ENCODE results near the gene ZNF664. TPM values are rescaled to one million over a fixed set of nuclear protein-coding genes. Genes with fewer than 3 reads are reported as not detected.
A peak's percentile ranks its signal among the peaks of the same experiment; 100 is the strongest.

ZNF664 gene
- total and polyA plus RNA-seq, 9 of the 15 experiments (the other 6 are each of a cell fraction or from before 2014, with no cell fraction given) = 3.3 to 101 (median 63.6) TPM

GRCh38 chr12:123998991-123999359 is 26.0 kb downstream of the ZNF664 start:
- in situ Hi-C loops (cut with MboI) = no loop called here
- peaks cover 44% of the 10 kb centered on the region; the same call in 2 of the 3 replicates for H3K36me3 ChIP-seq (ENCODE audit: control insufficient read depth, insufficient read depth, low read length)
- WGBS (ENCODE audit: insufficient coverage, low coverage, missing lambda C conversion rate) = 4% methylated on average over 2 of the region's 2 CpGs
- POLR2A ChIA-PET = interaction anchor here (1.6 kb wide), 1 partner anchor 7 kb away, joined by 5 read pairs; no protein-coding TSS in a partner anchor
- H3K4me3 ChIP-seq = no peak overlapping the region
- H3K4me1 ChIP-seq (replicated peaks in 1 of 2; ENCODE audit: control insufficient read depth in 2 of 2, insufficient read depth in 2 of 2, low read length in 2 of 2) = peaks cover 23 to 60% of the 10 kb centered on the region in 2 experiments
- H3K9me3 ChIP-seq (replicated peaks; ENCODE audit: control insufficient read depth, insufficient read depth, low read depth, low read length) = no peaks in the 10 kb centered on the region
- H4K20me1 ChIP-seq (replicated peaks; ENCODE audit: control insufficient read depth, insufficient read depth, low read length) = no peaks in the 10 kb centered on the region
- peaks cover 46% of the 10 kb centered on the region for H3K79me2 ChIP-seq (ENCODE audit: control insufficient read depth, insufficient read depth, low read length)
- intact Hi-C loops (cut with micrococcal nuclease) = loop anchor here (2.0 kb wide), 1 partner anchor 34 kb away; no protein-coding TSS in a partner anchor
- peaks cover 6% of the 10 kb centered on the region for H3K9me1 ChIP-seq (ENCODE audit: control insufficient read depth, insufficient read depth, low read length)
- no peak overlapping the region for H3K9ac ChIP-seq (ENCODE audit: insufficient read depth in 1 of 2, low read depth in 2 of 2, low read length in 2 of 2)
- CTCF ChIA-PET (ENCODE audit: low intra/inter-chr PET ratio) = no interaction called here
- H3K4me2 ChIP-seq (ENCODE audit: insufficient read depth, low read length) = peak overlapping the region; percentile 66; the same call in 1 of the 2 replicates
- no TSS peak for BruUV-seq (replicated peaks)
- H3K27ac ChIP-seq (ENCODE audit: extremely low read depth, low read depth, low read length) = peak overlapping the region; percentile 67; the same call in 2 of the 3 replicates
- ATAC-seq (peak; percentile 35), DNase-seq (ENCODE audit: extremely low read depth in 1 of 4, low spot score in 3 of 4) (peak; percentile 28 to 43 (median 38)), FAIRE-seq (no peak)
- no peak overlapping the region for H2AFZ ChIP-seq (ENCODE audit: low read depth, low read length)
- H3K27me3 ChIP-seq (ENCODE audit: control insufficient read depth in 2 of 2, insufficient read depth in 2 of 2, low read length in 2 of 2) = no peaks in the 10 kb centered on the region
- TF ChIP-seq HIVEP1 (CRISPR knock-in tag; IDR thresholded peaks at IDR 0.05) = no peak
- no peak for TF ChIP-seq TAF7 (tag; IDR thresholded peaks at IDR 0.05)
- TF ChIP-seq MTF1 (CRISPR knock-in tag; IDR thresholded peaks at IDR 0.05; ENCODE audit: borderline replicate concordance) = no peak
- TF ChIP-seq MITF (IDR thresholded peaks at IDR 0.05) = 0 out of 2 replicates have a peak, but pooled peaks have one; percentile 28
- TF ChIP-seq ZBTB8A (IDR thresholded peaks at IDR 0.05; ENCODE audit: partially characterized antibody) = no peak
- TF ChIP-seq NR2C1 (IDR thresholded peaks at IDR 0.05) = 0 out of 2 replicates have a peak, but pooled peaks have one; percentile 6
- TF ChIP-seq NR2C1 (tag; IDR thresholded peaks at IDR 0.05) = no peak
- no peak for TF ChIP-seq IFI16 (CRISPR knock-in tag; IDR thresholded peaks at IDR 0.05)
- TF ChIP-seq HDAC1 (IDR thresholded peaks at IDR 0.05) = no peak
- peak; percentile 32; the same call in 1 of the 2 replicates for TF ChIP-seq MYC (IDR thresholded peaks at IDR 0.05; ENCODE audit: low read depth, low read length)
- no peak for TF ChIP-seq MYC (CRISPR knock-in tag; IDR thresholded peaks at IDR 0.05; ENCODE audit: borderline replicate concordance, low read depth)
- peak; percentile 47; the same call in 1 of the 2 replicates for TF ChIP-seq ATF3 (IDR thresholded peaks at IDR 0.05)
- TF ChIP-seq ATF3 (CRISPR knock-in tag; conservative IDR thresholded peaks at IDR 0.05) = no peak
- TF ChIP-seq ZNF24 (IDR thresholded peaks at IDR 0.05) = no peak
- TF ChIP-seq CEBPG (CRISPR knock-in tag; IDR thresholded peaks at IDR 0.05) = no peak
- TF ChIP-seq CEBPG (tag; conservative IDR thresholded peaks at IDR 0.05 in 1 of 2, IDR thresholded peaks at IDR 0.05 in 1 of 2) = 0 out of 4 replicates have a peak, but pooled peaks of 1 of the 2 experiments have one; percentile 20
- no peak for TF ChIP-seq DIDO1 (tag; IDR thresholded peaks at IDR 0.05; ENCODE audit: low read depth)
- 0 out of 2 replicates have a peak, but pooled peaks have one; percentile 14 for TF ChIP-seq BACH1 (tag; IDR thresholded peaks at IDR 0.05)
